ENCODE results near the gene REPIN1. TPM values are rescaled to one million over a fixed set of nuclear protein-coding genes. Genes with fewer than 3 reads are reported as not detected.

REPIN1 gene
- total RNA-seq, result 53.6 and 57.5 TPM in 2 replicates

- peak within 1 kb of the TSS; percentile 86 for H3K27ac ChIP-seq (ENCODE audit: low read depth, low read length)
- no peak for TF ChIP-seq CTCF (IDR thresholded peaks at IDR 0.05; ENCODE audit: extremely low read depth, low read depth, low read length)
- H3K4me2 ChIP-seq (ENCODE audit: insufficient read depth, low read length), result peak within 1 kb of the TSS; percentile 100
- H3K27me3 ChIP-seq (ENCODE audit: insufficient read depth, low read length), result no peaks in the 10 kb centered on the region
- H3K4me3 ChIP-seq (ENCODE audit: insufficient read depth, low read length), result peak within 1 kb of the TSS; percentile 93
- peak; percentile 98 for DNase-seq (ENCODE audit: insufficient read length, low spot score, missing footprints)
- peaks cover 17% of the 10 kb centered on the region for H3K36me3 ChIP-seq (ENCODE audit: insufficient read depth, low read length)
- H3K9me3 ChIP-seq (ENCODE audit: low read depth, low read length), result no peaks in the 10 kb centered on the region
- peaks cover 37% of the 10 kb centered on the region for H3K79me2 ChIP-seq (ENCODE audit: insufficient read depth, low read length)
- H4K20me1 ChIP-seq (ENCODE audit: insufficient read depth, low read length), result peaks cover 24% of the 10 kb centered on the region
- peak within 1 kb of the TSS; percentile 92 for H2AFZ ChIP-seq (ENCODE audit: low read length)
- H3K4me1 ChIP-seq (ENCODE audit: insufficient read depth, low read length), result peaks cover 24% of the 10 kb centered on the region
These were observed at the start of gene REPIN1 for GRCh38 chr7:150368096-150368883. Gene REPIN1 (plus strand): TSS chr7:150368822. CDS start chr7:150369712, 890 bp downstream.

- no peak overlapping the region for H3K27ac ChIP-seq (ENCODE audit: low read depth, low read length)
- no peaks in the 10 kb centered on the region for H3K36me3 ChIP-seq (ENCODE audit: insufficient read depth, low read length)
- no peaks in the 10 kb centered on the region for H3K4me1 ChIP-seq (ENCODE audit: insufficient read depth, low read length)
- no peaks in the 10 kb centered on the region for H4K20me1 ChIP-seq (ENCODE audit: insufficient read depth, low read length)
- H3K27me3 ChIP-seq (ENCODE audit: insufficient read depth, low read length), result no peaks in the 10 kb centered on the region
- no peak overlapping the region for H3K4me3 ChIP-seq (ENCODE audit: insufficient read depth, low read length)
- no peaks in the 10 kb centered on the region for H3K9me3 ChIP-seq (ENCODE audit: low read depth, low read length)
- no peak overlapping the region for H2AFZ ChIP-seq (ENCODE audit: low read length)
- no peak for TF ChIP-seq CTCF (IDR thresholded peaks at IDR 0.05; ENCODE audit: extremely low read depth, low read depth, low read length)
- no peak for DNase-seq (ENCODE audit: insufficient read length, low spot score, missing footprints)
- no peak overlapping the region for H3K4me2 ChIP-seq (ENCODE audit: insufficient read depth, low read length)
- H3K79me2 ChIP-seq (ENCODE audit: insufficient read depth, low read length), result no peaks in the 10 kb centered on the region
These were observed 46.9 kb upstream of the REPIN1 start for GRCh38 chr7:150321788-150322113.

- DNase-seq (ENCODE audit: insufficient read length, low spot score, missing footprints), result no peak
- Histone ChIP-seq H3K4me1 (ENCODE audit: insufficient read depth, low read length) (no peaks in the 10 kb centered on the region), H3K27ac (ENCODE audit: low read depth, low read length) (no peak overlapping the region), H2AFZ (ENCODE audit: low read length) (no peak overlapping the region), H3K9me3 (ENCODE audit: low read depth, low read length) (no peaks in the 10 kb centered on the region), H3K4me3 (ENCODE audit: insufficient read depth, low read length) (peak overlapping the region; percentile 57), H3K36me3 (ENCODE audit: insufficient read depth, low read length) (no peaks in the 10 kb centered on the region), H4K20me1 (ENCODE audit: insufficient read depth, low read length) (no peaks in the 10 kb centered on the region), H3K79me2 (ENCODE audit: insufficient read depth, low read length) (no peaks in the 10 kb centered on the region), H3K4me2 (ENCODE audit: insufficient read depth, low read length) (peak overlapping the region; percentile 39), H3K27me3 (ENCODE audit: insufficient read depth, low read length) (no peaks in the 10 kb centered on the region)
- TF ChIP-seq CTCF (IDR thresholded peaks at IDR 0.05; ENCODE audit: extremely low read depth, low read depth, low read length), result no peak
These were observed 46.3 kb upstream of the REPIN1 start for GRCh38 chr7:150322114-150322832.
